NCI-H2107 treated with DMSO at 0.1 percent for 48 hours (cell line): Measurements from ENCODE around the gene NUDT15.
"Not testable (repeated sequence)": the region's sequence is repeated elsewhere in the genome, so short reads cannot be mapped to it uniquely, and the experiment has no call there.

Source experiments
- DNase-seq: peaks from one replicate; lab custom pipeline; 2025; ENCODE audit not compliant: unreplicated experiment; lab: John Stamatoyannopoulos, UW

The NUDT15 gene

DNA sequence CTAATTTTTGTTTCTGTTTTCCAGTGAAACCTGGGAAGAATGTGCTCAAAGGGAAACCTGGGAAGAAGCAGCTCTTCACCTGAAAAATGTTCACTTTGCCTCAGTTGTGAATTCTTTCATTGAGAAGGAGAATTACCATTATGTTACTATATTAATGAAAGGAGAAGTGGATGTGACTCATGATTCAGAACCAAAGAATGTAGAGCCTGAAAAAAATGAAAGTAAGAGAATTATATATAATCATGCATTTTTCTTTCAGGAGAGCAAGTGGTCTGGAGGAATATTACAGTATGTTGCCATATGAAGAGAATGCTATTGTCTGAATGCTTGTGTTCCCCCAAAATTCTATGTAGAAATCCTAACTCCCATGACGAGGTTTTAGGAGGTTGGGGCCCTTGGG lies 3.4 kb downstream of the NUDT15 start:
- no peak for DNase-seq

DNA sequence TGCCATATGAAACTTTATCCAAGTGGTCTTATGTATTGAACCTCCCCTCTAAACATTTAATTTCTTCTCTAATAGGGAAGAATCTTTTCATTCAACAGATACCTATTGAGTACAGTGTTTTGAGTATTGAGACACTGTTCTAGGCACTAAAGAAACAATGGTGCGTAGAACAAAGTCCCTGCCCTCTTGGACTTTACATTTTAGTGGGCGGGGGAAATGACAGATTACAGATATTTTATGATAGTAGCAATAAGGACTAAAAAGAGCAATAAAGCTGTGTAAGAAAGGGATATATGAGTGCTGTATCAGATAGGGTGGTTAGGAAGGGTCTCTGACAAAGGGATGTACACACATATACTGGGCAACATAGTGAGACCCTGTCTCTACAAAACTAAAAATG lies 5.4 kb downstream of the NUDT15 start:
- DNase-seq: no peak

DNA sequence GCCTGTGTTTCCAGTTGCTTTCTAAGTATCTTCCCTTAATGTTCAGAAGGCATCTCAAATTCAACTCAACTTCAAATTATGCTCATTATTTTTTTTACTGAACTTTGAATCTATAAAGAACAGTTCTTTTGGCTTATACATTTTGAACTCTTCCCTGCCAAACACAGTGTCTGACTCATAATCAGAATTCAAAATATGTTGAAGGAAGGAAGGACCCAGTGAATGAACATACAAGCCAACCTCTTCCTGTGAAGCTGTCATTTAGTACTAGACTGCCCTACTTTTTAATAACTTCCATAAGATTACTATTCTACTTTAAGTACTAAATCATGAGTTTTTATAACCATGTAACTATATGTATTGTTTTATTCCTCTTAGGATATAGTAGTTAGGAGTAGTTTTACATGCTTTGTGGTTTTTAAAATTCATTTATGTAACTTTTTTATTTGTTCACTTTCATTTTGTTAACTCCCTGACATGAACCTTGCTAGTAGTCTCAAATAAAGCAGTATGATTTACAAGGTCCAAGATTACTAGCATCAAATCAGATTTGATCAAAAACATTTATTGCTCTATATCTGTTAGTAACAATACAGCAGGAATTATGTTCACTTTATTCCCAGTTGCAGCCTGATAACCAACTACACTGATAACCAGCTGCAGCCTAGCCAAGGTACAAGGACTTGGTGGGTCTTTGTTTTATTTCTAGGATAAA lies 6.4 kb downstream of the NUDT15 start:
- no peak for DNase-seq

DNA sequence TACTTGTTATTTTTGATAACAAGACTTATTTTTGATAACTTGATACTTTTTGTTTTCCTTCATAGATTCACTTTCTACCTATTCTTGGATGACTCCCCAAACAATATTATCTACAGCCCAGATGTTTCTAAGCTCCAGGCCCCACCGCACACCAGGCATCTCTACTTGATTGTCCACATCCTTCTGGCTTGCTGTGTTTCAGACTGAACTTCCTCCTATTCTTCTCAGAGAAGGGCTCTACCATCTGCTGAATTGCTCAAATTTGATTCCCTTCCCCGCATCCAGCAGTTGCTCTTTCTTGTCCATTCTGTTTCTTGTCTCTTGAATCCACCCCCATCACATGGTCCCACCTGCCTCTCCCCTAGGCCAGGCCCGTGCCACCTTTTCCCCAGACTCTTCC lies 13.0 kb downstream of the NUDT15 start:
- DNase-seq: no peak

DNA sequence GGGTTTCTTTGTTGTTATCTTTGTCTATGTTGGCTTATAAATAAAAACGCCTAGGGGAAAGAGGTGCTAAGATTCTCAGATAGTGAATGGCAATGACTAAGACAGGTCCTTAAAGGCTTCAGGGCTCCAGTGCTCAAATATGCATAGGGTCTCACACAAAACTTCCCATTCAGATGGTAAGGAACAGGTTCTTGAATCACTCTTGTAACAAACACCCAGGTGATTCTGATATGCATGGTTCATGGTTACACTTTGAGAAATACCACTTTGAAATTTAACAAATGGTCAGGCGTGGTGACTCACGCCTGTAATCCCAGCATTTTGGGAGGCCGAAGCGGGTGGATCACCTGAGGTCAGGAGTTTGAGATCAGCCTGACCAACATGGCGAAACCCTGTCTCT lies 17.1 kb downstream of the NUDT15 start:
- DNase-seq: no peak

DNA sequence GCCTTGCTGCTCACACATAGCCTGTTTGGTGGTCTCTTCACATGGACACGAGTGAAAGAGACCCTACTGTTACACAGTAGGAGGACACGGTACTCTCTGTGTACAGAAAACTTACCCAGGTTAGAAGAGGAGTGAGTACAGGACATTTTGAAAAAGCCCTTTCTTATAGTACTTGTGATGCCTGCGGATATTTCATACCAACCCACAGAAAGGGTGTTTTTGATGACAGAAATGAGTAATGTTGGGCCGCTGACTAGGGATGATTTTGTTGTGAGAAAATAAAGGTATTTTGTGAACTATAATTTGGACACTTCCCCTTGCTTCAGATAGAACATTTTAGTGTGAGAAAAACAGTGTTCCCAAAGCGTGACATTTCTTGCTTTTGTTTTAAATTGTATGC lies 18.2 kb downstream of the NUDT15 start:
- DNase-seq: no peak

DNA sequence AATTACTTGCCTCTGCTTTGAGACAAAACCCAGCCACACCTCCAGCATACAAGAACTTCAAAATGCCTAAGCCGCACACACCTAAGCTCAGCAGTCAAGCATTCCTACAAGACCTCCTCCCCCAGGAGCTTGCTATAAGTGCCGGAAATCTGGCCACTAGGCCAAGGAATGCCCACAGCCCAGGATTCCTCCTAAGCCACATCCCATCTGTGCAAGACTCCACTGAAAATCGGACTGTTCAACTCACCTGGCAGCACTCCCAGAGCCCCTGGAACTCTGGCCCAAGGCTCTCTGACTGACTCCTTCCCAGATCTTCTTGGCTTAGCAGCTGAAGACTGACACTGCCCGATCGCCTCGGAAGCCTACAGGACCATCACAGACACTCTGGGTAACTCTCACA lies 21.0 kb downstream of the NUDT15 start:
- DNase-seq: not testable (repeated sequence)

DNA sequence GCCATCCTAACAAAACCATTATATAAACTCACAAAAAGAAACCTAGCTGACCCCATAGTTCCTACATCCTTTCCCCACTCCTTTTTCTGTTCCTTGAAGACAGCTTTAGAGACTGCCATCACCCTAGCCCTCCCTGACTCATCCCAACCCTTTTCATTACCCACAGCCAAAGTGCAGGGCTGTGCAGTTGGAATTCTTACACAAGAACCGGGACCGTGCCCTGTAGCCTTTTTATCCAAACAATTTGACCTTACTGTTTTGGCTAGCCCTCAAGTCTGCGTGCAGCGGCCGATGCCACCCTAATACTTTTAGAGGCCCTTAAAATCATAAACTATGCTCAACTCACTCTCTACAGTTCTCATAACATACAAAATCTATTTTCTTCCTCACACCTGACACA lies 22.4 kb downstream of the NUDT15 start:
- DNase-seq: not testable (repeated sequence)

DNA sequence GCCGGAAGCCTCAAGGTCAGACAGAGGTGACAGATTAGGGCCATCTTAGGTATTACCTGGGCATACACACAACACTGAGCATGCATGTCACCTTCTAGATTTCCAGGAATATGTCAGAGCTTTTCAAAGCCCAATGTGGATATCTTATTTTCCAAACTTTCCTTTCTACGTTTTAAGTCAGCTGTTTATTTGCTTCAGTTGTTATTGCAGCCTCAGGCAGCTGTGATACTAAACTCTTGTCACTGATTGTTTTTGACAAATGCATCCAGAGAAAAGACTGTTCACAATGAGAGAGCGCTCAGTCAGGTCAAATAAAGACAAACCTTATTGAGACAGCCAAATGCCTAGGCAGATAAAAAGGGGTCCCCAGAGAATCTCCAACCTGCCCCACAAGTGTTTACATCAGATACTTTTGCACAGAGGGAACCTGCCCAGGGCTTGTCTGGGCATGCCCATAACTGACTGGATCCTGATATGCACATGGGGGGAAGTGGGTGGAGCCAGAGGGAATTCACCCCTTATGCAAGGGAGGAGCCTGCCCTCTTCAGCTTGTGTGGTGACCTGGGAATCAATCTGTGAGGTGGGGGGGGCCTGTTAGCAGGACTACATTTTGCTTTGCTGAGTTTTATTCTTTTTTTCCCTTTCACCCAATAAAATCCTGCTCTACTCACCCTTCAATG lies 28.9 kb downstream of the NUDT15 start:
- DNase-seq: no peak

DNA sequence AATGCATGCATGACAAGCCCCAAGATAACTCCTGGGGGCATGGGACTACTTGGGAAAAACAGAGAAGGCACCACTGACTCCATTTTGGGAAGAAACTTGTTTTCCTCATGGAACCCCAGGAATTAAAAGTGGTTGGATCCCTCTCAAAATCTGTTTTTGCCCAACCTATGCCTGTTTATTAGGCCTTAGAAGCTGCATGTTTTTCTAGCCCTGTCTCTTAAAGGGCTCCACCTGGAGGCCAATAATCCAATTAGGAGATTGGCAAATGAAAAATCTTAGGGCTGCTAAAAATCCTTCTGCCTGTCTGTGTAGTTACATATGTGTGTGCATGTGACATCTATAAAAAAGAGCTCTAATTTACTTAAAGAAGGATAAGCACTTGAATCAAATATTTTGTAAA lies 30.5 kb downstream of the NUDT15 start:
- DNase-seq: no peak

DNA sequence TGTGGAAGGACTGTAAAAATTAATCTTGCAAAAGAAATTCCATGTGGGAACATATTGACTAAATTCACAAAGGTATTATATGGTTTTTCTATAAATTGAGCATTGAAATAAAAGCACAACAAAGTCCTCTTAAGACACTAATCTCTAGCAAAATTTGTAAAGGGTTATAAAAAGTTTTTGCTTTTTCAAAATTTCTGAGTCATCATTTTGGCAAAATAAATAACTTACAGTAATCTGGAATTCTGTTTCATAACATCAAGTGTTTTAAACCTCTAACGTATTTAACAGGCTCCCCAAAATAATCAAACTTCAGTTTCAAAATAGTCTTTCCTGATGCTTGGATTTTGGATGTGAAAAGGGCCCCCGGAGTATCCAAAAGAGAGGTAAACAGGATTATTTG lies 31.4 kb downstream of the NUDT15 start:
- no peak for DNase-seq

DNA sequence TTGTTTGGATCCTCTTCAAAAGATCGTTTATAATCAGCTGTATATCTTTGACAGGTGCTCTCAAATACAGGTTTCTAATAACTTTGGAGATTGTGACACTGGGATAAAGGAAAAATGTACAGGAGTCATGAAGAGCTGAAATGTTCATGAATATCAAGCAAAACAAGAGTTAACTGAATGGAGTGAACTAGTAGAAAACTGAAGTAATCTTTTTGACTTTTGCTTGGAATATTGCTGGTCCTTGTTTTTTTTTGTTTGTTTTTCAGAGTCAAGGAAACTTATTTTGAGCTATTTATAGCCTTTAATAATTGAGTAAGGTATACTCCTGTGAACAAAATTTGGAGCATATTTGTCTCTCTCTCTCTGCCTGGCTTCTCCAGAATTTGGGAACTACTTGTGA lies 32.0 kb downstream of the NUDT15 start:
- DNase-seq: no peak

DNA sequence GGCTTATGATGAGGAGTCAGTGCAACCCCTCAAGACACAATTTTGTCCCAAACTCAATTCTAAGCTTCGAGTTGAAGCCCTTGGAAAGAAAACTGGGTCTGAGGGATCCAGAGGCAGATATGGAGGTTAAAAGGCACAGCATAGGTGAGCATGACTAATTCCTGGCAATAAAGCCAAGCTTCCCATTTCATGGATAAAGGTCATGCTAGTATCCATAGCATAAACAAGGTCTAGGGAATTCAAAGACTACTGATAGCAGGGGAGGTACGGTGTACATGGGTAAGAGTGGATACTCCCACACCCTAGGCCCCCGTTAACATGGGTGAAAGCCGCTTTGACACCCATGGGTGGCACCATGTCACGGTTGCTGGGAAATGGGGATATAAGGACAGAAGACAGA lies 33.4 kb downstream of the NUDT15 start:
- DNase-seq: no peak

DNA sequence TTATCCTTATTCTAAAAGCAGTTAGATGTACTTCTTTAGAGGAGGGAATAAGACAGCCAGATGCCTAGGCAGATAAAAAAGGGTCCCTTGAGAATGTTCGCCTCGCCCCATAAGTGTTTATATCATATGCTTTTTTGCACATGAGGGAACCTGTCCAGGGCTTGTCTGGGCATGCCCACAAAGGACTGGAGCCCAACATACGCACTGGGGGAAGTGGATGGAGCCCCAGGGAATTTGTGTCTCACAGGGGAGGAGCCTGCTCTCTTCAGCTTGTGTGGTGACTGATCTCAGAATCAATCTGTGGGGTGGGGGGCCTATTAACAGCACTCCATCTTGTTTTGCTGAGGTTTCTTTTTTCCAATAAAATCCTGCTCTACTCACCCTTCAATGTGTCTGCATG lies 34.8 kb downstream of the NUDT15 start:
- no peak for DNase-seq

DNA sequence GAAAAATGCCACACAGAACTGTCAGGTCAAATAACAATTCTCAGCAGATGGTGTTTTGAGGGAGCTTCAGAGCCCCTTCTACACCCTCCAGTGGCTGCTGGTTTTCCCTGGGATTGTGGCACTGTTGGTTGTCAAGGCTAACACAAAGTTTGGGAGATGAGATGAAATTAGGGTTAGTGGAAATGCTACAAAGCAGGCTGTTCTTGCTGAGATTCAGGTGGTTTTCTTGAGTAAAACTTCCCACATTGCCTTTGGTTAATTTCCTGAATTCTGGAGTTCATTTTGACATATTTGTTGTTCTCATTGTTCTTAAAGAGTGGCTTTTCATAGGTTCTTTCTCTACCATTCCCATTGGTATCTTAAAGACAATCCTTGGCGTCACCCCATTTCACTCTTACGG lies 35.3 kb downstream of the NUDT15 start:
- DNase-seq: no peak

DNA sequence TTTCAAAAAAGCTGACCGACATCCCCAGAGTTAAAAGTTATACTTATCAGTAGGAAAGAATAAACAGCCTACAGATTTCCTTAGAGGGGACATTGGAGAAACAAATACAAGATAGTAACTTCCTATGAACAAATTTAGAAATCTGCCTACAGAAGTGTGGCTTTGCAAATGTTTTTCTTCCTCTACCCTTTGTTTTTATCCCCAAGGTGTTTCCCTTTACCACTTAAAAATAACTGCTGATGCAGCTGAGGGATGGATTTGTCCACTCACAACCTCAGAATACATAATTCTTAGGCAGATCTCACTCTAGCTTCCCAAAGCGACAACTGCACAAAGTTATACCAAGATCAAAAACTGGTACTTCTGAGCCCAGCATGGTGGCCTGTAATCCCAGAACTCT lies 36.5 kb downstream of the NUDT15 start:
- DNase-seq: no peak

DNA sequence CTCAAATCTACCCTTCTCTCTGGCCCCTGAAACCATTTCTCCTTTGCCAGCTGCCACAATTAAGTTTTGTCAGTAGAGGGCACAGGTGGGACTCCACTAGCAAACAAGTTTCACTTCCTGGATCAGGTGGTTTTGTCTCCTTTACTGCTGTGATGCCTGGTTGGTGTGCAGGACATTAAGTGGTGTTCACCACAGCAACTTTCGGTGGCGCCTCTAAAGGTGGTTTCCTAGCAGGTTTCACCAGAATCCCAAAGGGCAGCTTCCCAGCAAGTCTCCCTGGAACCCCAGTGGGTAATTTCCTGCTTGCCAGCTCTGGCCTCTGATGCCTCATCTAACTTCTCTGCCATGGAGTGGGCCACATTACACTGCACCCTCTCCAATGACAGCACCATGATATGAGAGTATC lies 40.7 kb downstream of the NUDT15 start:
- DNase-seq: no peak

DNA sequence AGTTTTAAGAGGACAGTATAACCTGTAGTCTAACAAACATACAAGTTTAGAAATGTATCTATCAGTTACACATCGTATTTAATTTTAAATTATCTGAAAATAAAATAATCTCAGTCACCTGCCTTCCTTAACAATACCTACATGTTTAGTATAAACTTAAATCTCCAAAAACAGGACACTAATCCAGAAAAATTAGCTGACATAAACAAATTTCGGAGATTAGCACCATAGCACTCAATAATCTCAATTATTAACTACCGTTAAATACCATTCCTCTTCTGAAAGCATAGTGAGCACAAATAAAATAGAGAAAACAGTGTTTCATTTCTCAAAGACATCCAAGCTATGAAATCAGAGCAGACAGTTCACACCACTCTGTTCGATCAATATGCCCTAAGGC lies 44.2 kb downstream of the NUDT15 start:
- no peak for DNase-seq

DNA sequence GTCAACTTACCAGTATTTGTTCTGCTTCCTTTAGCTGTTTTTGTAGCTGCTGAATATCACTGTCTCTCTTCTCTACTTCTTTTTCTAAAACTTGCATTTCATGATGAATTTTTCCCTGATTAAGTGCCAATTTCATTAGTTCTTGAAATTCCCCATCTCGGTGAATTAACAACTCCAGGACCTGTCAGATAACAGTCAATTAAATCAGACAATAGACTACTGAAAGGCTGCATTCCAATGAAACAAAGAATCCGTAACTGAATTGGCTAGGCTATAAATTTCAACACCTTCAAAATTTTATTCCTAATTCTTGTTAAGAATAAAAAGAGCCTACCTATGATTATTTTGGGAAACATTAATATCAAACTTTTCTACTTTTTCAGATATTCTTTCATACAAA lies 48.7 kb downstream of the NUDT15 start:
- DNase-seq: no peak

DNA sequence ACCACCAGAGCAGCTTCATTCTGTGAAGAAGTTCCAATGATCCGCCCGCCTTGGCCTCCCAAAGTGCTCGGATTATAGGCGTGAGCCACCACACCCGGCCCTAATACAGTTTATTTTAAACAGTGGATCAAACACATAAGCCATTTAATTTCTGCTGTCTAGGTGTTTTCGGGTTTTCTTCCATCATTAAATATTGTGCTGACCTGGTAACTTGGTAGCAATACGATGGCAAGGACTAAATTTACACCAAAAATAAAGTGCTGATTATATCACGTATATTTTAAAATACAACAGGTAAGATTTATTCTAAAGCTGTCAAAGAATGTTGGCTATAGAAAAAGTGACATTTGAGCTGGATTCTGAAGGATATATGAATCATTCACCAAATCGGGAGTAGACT lies 56.1 kb downstream of the NUDT15 start:
- no peak for DNase-seq

DNA sequence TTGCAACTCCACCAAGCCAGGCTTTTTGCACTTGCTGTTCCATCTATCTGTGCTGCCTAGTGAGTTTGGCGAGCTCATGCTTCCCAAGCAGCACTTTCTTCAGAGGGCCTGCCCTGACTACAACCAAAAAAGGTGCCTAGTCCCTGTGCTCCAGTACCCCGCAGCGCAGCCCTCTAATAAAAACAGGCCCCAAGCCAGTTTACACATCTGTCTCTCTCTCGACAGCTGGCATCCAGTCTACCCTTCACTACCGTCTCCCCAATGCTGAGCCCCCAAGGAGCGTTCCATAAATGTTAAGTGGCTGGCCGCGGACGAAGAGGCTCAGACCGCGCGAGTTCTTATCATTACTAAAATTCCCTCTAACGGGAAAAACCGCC lies 56.9 kb downstream of the NUDT15 start:
- DNase-seq: no peak

DNA sequence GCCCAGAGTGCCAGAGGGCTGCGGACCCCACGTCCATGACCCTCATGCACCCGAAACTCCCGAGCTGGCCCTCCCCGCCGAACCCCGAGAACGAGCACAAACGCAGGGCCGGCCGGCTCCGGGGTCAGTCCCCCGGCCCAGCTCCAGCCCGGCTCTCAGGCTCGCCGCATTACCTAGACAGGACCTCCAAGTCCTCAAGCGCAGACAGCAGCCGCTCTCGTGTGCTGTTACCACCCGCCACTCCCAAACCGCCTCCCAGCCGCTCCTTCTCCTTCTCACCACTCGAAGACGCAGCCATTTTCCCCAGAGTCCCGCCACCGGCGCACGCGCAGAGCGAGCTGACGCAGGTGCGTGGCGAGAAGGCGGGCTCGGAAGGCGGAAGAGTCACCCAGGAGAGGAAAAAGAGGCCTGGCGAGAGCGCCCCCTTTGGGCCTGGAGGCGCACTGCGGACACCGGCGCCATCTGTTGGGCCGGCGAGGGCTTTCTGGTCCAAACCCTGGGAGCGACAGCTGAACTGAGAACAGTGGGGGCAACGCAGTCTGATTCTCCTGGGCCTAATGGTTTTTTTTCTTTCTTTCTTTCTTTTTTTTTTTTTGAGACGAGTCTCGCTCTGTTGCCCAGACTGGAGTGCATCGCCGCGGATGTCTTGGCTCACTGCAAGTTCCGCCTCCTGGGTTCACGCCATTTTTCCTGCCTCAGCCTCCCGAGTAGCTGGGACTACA lies 57.4 kb downstream of the NUDT15 start, which contains the start of gene MED4:
MED4 (minus strand) TSS at position 324 of the 722 bp plus-strand sequence; CDS start at position 298, 26 bp downstream.
- DNase-seq: peak; percentile 55
